Mesothelial cell of epicardium (in vitro differentiated cells): ENCODE data around the gene SLC8A3. TPM values are rescaled to one million over a fixed set of nuclear protein-coding genes. Genes with fewer than 3 reads are reported as not detected.

Experiments
- DNase-seq, 2 experiments: peaks; one replicate each; pipeline ENCODE4 v3.0.0; 2021; ENCODE audit warnings: low spot score in 2 of 2; ENCODE audit not compliant: unreplicated experiment in 2 of 2
- H3K27ac Mint-ChIP-seq: 2 replicates; pipeline ENCODE4 v1.8.0; 2021; ENCODE audit warnings: mixed read lengths
- H3K27me3 Mint-ChIP-seq: 2 replicates; pipeline ENCODE4 v1.8.0; 2021; ENCODE audit warnings: low read depth, mixed read lengths
- H3K36me3 Mint-ChIP-seq: 2 replicates; pipeline ENCODE4 v1.8.0; 2021; ENCODE audit warnings: mixed read lengths
- H3K4me1 Mint-ChIP-seq: 2 replicates; pipeline ENCODE4 v1.8.0; 2021; ENCODE audit warnings: mixed read lengths
- H3K4me3 Mint-ChIP-seq: 2 replicates; pipeline ENCODE4 v1.8.0; 2021; ENCODE audit warnings: mild to moderate bottlenecking, moderate library complexity, mixed read lengths
- H3K9me3 Mint-ChIP-seq: 2 replicates; pipeline ENCODE4 v1.8.0; 2021; ENCODE audit warnings: mixed read lengths
- CTCF ChIP-seq: fragments of 200-600 bp; sonication (generic); IDR thresholded peaks from one replicate; pipeline ENCODE4 v1.5.0; 2021; ENCODE audit warnings: antibody characterized with exemption; ENCODE audit not compliant: unreplicated experiment
- total RNA-seq: library from RNA; stranded (reverse); gene quantifications from 3 replicates; pipeline ENCODE4 v1.2.1, GENCODE V29; 2021

SLC8A3 gene
- total RNA-seq, 1 donor from 2014 or later = 0.27 TPM

GRCh38 chr14:70086685-70087379 is 101.9 kb downstream of the SLC8A3 start:
- Mint-ChIP-seq H3K27me3 (peaks cover 50% of the 10 kb centered on the region), H3K27ac (no peak overlapping the region), H3K4me3 (no peak overlapping the region), H3K36me3 (no peaks in the 10 kb centered on the region), H3K9me3 (no peaks in the 10 kb centered on the region), H3K4me1 (no peaks in the 10 kb centered on the region)
- no peak for DNase-seq
- no peak for TF ChIP-seq CTCF

DNA sequence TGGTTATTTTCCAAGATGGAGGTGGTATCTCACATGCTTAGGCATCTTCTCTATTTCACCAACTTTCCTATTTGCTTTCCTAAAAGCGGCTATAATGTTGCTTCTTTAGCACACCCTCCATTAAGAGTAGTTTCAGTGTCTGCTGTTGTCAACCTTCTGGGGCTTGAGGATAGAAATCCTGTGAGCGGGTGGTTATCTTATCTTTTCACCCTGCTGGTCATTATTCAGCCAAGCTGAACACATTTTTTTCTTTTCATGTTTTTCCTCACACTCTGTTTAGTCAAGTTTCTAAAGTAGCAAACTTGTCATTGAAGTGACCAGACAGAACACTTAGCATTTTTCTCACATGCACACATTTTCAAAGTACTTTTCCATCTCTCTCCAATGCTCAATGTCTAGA is 104.5 kb downstream of the SLC8A3 start:
- no peak for DNase-seq
- no peak for TF ChIP-seq CTCF
- H3K36me3 Mint-ChIP-seq = no peaks in the 10 kb centered on the region
- H3K9me3 Mint-ChIP-seq = no peaks in the 10 kb centered on the region
- H3K4me3 Mint-ChIP-seq = no peak overlapping the region
- H3K4me1 Mint-ChIP-seq = no peaks in the 10 kb centered on the region
- peaks cover 60% of the 10 kb centered on the region for H3K27me3 Mint-ChIP-seq
- no peak overlapping the region for H3K27ac Mint-ChIP-seq

DNA sequence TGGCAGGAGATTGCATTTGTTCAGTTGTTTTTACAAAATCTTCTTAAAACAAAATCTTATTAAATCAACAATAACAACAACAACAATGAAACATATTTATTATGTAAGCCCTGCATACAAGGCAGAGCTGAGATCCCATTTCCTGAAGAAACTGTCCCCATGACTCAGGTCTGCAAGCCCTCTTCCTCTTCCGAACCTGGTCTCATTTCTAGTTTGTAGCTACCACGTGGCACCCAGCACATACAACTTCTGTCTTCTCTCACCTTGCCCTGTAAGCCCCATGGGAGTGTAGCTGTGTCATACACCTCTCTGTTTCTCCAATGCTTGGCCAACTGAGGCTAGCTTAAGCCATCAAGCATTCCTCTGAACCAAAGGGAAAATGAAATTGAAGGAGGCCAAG is 106.4 kb downstream of the SLC8A3 start:
- H3K27me3 Mint-ChIP-seq = peaks cover 75% of the 10 kb centered on the region
- H3K27ac Mint-ChIP-seq = no peak overlapping the region
- no peaks in the 10 kb centered on the region for H3K9me3 Mint-ChIP-seq
- TF ChIP-seq CTCF = no peak
- peaks cover 5% of the 10 kb centered on the region for H3K4me1 Mint-ChIP-seq
- no peak for DNase-seq
- H3K4me3 Mint-ChIP-seq = no peak overlapping the region
- H3K36me3 Mint-ChIP-seq = no peaks in the 10 kb centered on the region

DNA sequence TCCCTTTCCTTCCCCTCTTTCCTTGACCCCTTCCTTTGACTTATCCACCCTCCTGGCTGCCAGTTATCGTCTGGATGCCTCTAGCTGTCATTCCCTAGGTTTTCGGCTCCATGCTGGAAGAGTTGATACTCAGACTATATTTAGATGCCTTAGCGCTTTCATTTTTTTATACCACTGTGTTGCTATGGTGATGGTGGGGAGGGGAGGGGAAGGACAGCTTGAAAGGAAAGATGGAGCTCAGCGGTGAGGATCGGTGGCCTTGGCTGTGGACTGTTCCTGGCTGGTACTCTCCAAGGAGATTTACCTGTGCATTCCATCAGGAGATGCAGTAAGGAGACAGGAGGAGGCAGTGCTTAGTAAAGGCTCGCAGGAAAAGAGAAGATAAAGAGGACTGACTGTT is 108.7 kb downstream of the SLC8A3 start:
- Mint-ChIP-seq H3K4me3 (no peak overlapping the region), H3K27me3 (peaks cover 80% of the 10 kb centered on the region), H3K4me1 (peaks cover 5% of the 10 kb centered on the region), H3K9me3 (no peaks in the 10 kb centered on the region), H3K27ac (no peak overlapping the region), H3K36me3 (no peaks in the 10 kb centered on the region)
- no peak for TF ChIP-seq CTCF
- DNase-seq = no peak

DNA sequence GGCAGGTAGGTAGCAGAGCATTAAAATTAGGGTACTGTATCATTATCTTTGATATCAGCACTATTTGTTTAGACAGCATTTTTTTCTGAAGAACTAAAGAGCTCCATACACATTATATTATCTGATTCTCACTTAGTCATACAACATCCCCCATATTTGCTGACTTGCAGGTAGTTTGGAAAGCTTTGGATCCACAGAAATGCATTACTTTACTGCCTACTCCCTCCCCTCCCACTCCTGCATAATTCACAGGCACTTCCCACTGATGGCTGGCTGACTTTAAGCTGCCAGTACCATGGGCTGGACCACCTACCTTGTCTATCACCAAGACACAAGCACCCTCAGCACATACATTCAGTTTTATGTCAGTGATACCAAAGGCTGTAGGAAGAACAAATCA is 110.4 kb downstream of the SLC8A3 start:
- Mint-ChIP-seq H3K4me1 (peaks cover 5% of the 10 kb centered on the region), H3K4me3 (no peak overlapping the region)

More for the DNA sequence above, 110.4 kb downstream of the SLC8A3 start:
- Mint-ChIP-seq H3K27ac (no peak overlapping the region), H3K36me3 (no peaks in the 10 kb centered on the region), H3K9me3 (no peaks in the 10 kb centered on the region), H3K27me3 (peaks cover 71% of the 10 kb centered on the region)
- DNase-seq = no peak
- TF ChIP-seq CTCF = no peak
